Subcutaneous abdominal adipose tissue (tissue), 5 donors: Measurements from ENCODE around the gene KCNQ1.

Experiments
- H3K27ac ChIP-seq: one replicate; pipeline ENCODE4 v1.7.0; 2013; ENCODE audit warnings: low read depth, mild to moderate bottlenecking, inconsistent platforms, low read length, moderate library complexity
- H3K27me3 ChIP-seq, 5 donors: one replicate each; pipeline ENCODE4 v1.7.0; 2013; ENCODE audit warnings: low read length in 5 of 5, inconsistent platforms in 1 of 5; ENCODE audit not compliant: control insufficient read depth in 5 of 5, insufficient read depth in 4 of 5
- H3K36me3 ChIP-seq, 5 donors: one replicate each; pipeline ENCODE4 v1.7.0; 2013; ENCODE audit warnings: low read length in 5 of 5; ENCODE audit not compliant: control insufficient read depth in 5 of 5, insufficient read depth in 5 of 5
- H3K4me1 ChIP-seq, 5 donors: one replicate each; pipeline ENCODE4 v1.7.0; 2013; ENCODE audit warnings: low read length in 5 of 5, mild to moderate bottlenecking in 3 of 5, moderate library complexity in 1 of 5; ENCODE audit not compliant: control insufficient read depth in 5 of 5, insufficient read depth in 5 of 5
- H3K4me3 ChIP-seq, 5 donors: one replicate each; pipeline ENCODE4 v1.7.0; 2013; ENCODE audit warnings: low read length in 5 of 5, low read depth in 1 of 5
- H3K9ac ChIP-seq, 5 donors: one replicate each; pipeline ENCODE4 v1.7.0; 2013; ENCODE audit warnings: low read length in 5 of 5, mild to moderate bottlenecking in 4 of 5, moderate library complexity in 3 of 5
- H3K9me3 ChIP-seq, 5 donors: one replicate each; pipeline ENCODE4 v1.7.0; 2013; ENCODE audit warnings: low read length in 5 of 5; ENCODE audit not compliant: control insufficient read depth in 5 of 5
- donor health status: healthy.
- donor health status: healthy.
- donor health status: healthy.
- donor health status: healthy.
- donor health status: healthy.

KCNQ1 gene

DNA sequence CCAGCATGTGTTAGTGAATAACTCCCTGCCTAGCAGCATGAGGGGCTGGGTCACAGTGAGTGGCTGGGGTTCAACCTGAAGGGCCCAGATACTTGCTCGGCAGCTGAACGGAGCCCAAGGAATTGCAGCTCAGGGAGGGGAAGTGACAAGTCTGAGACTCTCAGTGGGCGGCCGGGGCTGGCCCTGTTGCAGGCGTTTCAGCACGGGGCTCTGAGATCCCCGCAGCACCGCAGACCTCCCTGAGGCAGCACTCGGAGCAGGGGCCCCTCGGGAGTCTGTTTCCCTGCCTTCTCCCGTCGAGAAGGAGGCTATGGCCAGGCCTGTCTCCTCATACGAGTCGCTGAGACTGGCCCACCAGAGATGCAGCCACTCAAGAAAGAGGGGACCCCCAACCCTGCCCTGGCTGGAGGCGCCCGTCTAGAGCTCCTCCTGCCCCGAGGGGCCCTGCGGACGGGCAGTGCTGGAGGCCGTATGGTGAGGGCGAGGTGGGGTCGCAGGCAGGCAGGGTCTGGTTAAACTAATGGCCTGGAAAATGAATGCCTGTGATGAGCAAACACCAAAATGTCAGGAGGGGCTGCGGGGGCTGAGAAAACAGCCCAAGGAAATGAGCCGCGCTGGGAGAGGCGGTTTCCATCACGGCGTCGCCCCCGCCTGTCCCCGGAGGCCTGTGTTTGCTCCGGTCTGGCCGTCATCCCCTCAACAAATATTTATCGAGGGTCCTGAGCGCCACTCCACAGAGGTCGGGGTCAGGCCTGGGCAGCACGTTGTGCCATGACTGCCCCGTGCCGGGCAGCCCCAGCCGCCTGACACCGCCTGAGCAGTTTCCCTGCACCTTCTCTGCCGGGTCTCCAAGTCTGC, 35.0 kb upstream of the KCNQ1 start:
- Histone ChIP-seq H3K36me3 (no peaks in the 10 kb centered on the region), H3K27ac (no peak overlapping the region), H3K9me3 (no peaks in the 10 kb centered on the region), H3K9ac (no peak overlapping the region), H3K27me3 (peaks cover 0 to 9% (median 4%) of the 10 kb centered on the region in 5 donors), H3K4me3 (no peak overlapping the region), H3K4me1 (no peaks in the 10 kb centered on the region)

DNA sequence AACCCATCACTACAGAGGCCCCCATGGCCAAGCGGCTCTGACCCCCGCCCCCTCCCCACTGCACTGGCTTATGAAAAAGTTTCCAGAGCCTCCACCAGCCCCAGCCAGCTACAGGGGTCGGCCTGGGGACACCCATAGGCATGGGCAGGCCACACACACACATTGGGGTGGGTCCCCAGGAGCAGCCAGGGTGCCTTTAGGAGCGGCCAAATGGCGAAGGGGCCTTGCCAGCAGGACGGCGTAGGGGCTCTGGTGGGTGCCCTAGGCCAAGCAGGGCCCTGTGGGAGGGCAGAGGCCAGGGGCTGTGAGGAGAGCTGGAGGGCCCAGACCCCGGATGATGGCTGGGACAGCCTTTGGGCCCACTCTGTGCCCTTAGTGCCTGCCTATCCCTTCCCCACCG, 34.2 kb upstream of the KCNQ1 start:
- H3K4me3 ChIP-seq: no peak overlapping the region

DNA sequence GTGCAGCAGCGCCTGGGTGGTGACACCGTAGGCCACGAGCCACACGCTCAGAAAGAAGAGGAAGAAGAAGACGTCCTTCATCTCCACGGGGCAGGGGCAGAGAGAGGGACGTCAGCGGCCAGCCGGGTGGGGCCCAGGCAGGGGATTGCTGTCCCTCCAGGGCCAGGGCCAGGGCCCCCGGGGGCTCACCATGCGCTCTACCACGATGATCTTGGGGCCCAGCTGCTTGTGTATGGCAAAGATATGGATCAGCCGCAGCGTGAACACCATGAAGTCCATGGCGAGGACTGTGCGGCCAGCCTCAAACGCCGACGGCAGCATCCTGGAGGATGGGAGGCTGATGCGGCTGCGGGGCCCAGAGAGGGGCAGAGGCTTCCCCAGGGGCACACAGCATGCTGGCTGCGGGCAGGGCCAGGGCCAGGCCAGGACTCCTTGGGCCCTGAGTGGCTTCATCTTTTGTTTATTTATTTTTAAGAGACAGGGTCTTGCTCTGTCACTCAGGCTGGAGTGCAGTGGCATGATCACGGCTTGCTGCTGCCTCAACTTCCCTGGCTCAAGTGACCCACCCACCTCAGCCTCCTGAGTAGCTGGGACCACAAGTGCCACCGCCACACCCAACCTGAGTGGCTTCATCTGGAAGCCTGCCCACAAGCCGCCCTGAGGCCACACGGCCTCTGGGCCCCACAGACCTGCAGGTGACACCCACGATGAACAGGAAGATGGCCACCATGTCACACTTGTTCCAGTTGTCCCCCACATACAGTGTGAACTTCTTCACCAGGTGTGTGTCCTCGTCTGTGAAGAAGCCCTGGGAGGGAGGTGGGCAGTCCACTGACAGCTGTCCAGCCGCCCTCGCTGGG, 33.1 kb upstream of the KCNQ1 start:
- H3K36me3 ChIP-seq: no peaks in the 10 kb centered on the region
- no peaks in the 10 kb centered on the region for H3K4me1 ChIP-seq
- H3K4me3 ChIP-seq: no peak overlapping the region
- H3K27ac ChIP-seq: no peak overlapping the region
- H3K9ac ChIP-seq: no peak overlapping the region
- no peaks in the 10 kb centered on the region for H3K9me3 ChIP-seq
- H3K27me3 ChIP-seq: peaks cover 3 to 12% (median 9%) of the 10 kb centered on the region in 5 donors

More for the DNA sequence above, 34.2 kb upstream of the KCNQ1 start:
- Histone ChIP-seq H3K4me1 (no peaks in the 10 kb centered on the region), H3K9me3 (no peaks in the 10 kb centered on the region), H3K27ac (no peak overlapping the region), H3K36me3 (no peaks in the 10 kb centered on the region), H3K9ac (no peak overlapping the region), H3K27me3 (peaks cover 3 to 9% (median 5%) of the 10 kb centered on the region in 5 donors)

DNA sequence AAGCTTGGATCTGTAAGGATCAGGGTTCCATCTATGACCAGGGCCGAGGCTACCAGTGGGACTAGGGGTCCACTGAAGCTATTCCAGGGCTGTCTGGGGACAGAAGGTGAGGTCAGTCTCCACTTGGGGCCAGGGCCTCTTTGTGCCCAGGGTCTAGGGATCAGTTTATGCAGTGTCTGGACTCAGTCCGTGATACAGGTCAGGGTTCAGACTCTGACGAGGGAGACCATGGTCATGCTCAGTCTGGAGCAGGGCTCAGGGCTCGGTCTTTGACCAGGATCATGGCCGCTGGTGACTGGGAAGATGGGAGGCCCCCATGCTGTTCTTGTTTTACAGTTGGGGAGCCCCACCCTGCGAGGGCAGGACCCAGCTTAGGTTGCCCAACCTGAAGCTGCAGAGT, 32.5 kb upstream of the KCNQ1 start:
- H3K4me3 ChIP-seq: no peak overlapping the region
- peaks cover 3 to 12% (median 9%) of the 10 kb centered on the region in 5 donors for H3K27me3 ChIP-seq
- H3K36me3 ChIP-seq: no peaks in the 10 kb centered on the region
- no peak overlapping the region for H3K27ac ChIP-seq
- H3K9me3 ChIP-seq: no peaks in the 10 kb centered on the region
- no peak overlapping the region for H3K9ac ChIP-seq
- no peaks in the 10 kb centered on the region for H3K4me1 ChIP-seq

DNA sequence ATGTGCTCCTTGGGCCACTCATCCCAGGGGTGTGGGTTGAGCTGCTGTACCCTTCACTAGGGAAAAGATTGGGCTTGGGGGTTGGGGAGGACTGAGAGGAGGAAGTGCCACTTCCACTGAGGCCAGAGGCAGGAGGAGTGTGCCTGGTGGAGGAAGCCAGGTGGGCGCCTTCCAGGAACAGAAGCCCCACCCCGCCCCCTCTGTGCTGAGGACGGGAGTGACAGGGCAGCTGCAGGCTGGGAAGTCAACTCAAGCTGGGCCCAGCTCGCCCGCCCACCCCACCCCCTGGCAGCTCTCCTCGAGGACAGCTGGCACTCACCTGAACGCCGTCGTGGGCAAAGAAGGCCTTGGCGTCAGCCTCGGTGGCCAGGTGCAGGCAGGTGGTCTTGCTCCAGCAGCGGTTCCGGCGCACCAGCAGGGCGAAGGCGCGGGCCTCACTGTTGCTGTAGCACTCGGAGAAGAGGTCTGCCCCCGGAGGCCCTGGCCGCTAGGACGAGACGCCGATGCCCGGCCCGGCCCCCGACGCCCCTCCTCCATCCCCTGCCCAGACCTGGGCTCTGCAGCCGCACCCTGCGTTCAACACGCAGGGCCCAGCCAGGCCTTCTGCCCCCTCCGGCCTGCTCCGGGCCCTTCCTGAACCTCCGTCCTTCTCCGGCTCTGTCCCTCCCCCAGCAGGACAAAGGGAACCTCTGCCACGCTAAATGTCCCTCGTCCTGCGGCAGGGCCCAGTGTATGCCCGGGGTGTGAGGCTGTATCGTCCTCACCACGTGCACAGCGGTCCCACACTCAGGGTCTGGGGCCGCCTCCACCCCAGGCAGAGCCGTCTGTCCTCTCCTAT, 30.8 kb upstream of the KCNQ1 start:
- no peaks in the 10 kb centered on the region for H3K4me1 ChIP-seq
- H3K27ac ChIP-seq: no peak overlapping the region
- no peak overlapping the region for H3K4me3 ChIP-seq
- no peaks in the 10 kb centered on the region for H3K9me3 ChIP-seq
- H3K36me3 ChIP-seq: no peaks in the 10 kb centered on the region
- H3K27me3 ChIP-seq: peaks cover 0 to 12% (median 8%) of the 10 kb centered on the region in 5 donors
- no peak overlapping the region for H3K9ac ChIP-seq

DNA sequence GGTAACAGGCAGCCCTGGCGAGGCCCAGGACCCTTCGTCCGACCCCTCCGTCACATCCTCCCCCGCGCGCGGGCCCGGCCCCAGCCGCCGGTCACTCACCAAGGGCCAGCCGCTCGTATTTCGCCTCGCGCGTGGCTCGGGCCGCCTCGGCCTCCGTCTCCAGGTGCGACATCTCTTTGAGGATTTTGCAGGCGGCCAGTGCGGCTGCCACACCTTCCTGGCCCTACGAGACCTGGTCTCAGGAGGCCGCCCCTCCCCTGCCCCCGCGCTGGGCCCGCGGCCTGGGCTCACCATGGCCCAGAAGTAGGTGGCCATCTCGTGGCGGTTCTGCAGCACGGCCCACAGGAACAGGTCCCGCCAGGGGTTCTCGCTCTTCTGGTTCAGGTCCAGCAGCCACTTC, 30.2 kb upstream of the KCNQ1 start:
- Histone ChIP-seq H3K9ac (no peak overlapping the region), H3K27ac (no peak overlapping the region), H3K9me3 (no peaks in the 10 kb centered on the region), H3K4me3 (no peak overlapping the region), H3K36me3 (no peaks in the 10 kb centered on the region), H3K27me3 (peaks cover 0 to 12% (median 6%) of the 10 kb centered on the region in 5 donors), H3K4me1 (peaks cover 0 to 1% (median 0%) of the 10 kb centered on the region in 5 donors)

DNA sequence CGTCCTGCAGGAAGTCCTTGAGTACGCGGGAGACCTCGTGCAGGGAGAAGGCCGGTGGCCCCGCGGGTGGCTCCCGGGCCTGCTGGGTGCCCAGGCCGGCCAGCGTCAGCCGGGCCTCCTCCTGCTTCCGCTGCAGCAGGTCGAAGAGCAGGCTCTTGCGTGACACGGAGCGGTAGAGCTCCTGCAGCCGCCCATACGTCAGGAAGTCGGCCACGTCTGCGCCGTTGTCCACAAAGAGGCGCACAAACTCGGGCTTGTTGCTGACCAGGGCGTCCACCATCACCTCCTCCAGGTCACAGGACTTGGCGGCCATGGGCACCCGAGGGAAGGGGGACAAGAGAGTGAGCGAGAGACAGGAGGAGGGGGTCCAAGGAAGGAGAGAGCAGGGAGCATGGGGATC, 29.6 kb upstream of the KCNQ1 start:
- Histone ChIP-seq H3K9me3 (no peaks in the 10 kb centered on the region), H3K4me1 (peaks cover 0 to 7% (median 5%) of the 10 kb centered on the region in 5 donors), H3K9ac (no peak overlapping the region), H3K27me3 (peaks cover 0 to 10% (median 2%) of the 10 kb centered on the region in 5 donors), H3K4me3 (no peak overlapping the region), H3K27ac (no peak overlapping the region), H3K36me3 (no peaks in the 10 kb centered on the region)

DNA sequence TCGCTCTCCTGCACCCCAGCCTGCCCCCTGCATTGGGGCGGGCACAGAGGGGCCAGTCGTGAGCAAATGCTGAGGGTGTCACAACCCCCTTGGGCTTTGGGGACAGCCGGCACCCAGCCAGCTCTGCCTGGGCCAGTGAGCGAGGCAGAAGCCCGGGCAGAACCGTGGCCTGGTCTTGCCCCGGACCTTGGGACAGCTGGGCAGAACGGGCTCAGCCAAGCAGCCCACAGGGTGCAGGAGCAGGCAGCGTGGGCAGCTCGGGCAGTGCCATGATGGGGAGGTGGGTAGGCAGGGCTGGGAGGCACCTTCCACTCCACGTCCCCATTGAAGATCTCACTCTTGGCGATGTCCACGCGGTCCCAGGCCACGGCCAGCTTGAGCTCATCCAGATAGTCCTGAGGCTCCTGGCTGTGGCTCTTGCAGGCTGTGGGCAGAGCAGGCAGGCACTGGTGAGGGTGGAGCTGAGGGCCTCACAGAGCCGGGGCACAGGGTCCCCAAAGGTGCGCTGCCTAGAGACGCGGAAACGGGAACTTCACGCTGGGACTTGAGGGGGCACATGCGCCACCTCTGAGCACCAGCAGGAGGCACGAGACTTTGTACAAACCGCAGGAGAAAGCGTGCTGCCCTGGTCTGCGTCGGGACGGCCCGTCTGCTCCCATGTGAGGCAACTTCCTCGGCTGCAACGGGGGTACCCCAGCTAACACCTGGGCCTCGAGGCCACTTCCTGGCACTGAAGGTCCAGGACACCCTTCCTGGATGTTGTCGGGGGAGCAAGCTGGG, 29.0 kb upstream of the KCNQ1 start:
- Histone ChIP-seq H3K27ac (no peak overlapping the region), H3K9me3 (no peaks in the 10 kb centered on the region), H3K27me3 (peaks cover 0 to 11% (median 2%) of the 10 kb centered on the region in 5 donors), H3K4me3 (no peak overlapping the region), H3K36me3 (no peaks in the 10 kb centered on the region), H3K9ac (no peak overlapping the region), H3K4me1 (peaks cover 0 to 13% (median 11%) of the 10 kb centered on the region in 5 donors)

DNA sequence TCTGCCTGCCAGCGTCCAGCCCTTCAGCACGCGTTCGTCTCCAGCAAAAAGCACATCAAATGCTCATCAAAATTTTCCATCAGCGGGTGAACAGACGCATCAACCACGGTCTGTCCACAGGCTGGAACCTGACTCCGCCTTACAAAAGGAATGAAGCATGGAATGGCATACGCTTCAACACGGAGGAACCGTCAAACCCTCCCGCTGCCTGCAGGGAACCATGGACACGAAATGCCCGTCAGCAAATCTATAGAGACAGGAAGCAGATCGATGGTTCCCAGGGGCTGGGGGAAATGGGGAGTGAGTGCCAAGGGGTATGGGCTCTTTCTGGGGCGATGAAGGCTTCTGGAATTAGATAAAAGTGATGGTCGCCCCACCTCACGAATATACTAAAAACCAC, 28.0 kb upstream of the KCNQ1 start:
- Histone ChIP-seq H3K4me1 (peaks cover 0 to 14% (median 13%) of the 10 kb centered on the region in 5 donors), H3K27ac (no peak overlapping the region), H3K9me3 (no peaks in the 10 kb centered on the region), H3K27me3 (peaks cover 2 to 18% (median 9%) of the 10 kb centered on the region in 5 donors), H3K36me3 (no peaks in the 10 kb centered on the region), H3K9ac (no peak overlapping the region), H3K4me3 (no peak overlapping the region)
